NCI-H345 treated with DMSO at 0.1 percent for 48 hours (cell line): Measurements from ENCODE around the gene CYGB.

Source experiments
- DNase-seq: peaks from one replicate; lab custom pipeline; 2025; ENCODE audit not compliant: unreplicated experiment; lab: John Stamatoyannopoulos, UW

CYGB gene

DNA sequence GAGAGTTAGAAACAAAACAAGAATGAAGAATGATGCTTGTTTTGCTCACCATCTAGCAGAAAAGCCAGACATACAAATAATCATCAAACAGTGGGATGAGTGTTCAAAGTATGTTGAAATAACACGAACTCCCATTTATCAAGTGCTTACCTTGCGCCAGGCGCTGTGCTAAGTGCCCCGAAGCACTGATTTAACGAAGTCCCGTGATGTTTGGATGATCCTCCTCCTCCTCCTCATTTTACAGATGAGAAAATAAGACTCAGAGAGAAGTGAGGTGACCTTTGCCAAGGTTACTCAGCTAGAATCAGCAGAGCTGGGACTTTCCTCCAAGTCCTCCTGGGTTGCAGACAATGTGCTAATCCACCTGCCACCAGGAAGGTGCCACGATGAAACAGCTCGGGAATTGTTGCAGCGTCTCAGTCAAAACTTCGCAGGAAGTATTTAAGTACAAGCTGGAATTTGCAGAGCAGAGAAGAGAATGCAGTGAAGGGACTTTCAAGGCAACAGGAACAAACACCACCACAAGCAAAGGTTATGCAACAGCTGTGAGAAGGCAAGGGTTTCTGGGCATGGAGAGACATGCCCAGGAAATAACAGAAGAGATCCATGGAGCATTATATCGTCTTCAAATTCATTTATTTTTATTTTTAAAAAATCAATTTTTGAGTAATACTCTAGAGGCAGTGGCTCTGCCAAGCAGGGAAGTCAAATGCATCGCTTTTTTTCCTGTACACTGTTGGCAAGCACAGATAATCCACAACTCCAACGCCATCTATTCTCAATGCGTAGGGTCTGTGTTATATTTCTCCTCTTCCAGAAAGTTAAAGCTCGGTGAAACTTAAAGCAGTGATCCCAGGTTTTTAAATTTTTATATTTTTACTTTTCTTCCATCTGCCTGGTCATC lies 13.5 kb upstream of the CYGB start:
- no peak for DNase-seq

DNA sequence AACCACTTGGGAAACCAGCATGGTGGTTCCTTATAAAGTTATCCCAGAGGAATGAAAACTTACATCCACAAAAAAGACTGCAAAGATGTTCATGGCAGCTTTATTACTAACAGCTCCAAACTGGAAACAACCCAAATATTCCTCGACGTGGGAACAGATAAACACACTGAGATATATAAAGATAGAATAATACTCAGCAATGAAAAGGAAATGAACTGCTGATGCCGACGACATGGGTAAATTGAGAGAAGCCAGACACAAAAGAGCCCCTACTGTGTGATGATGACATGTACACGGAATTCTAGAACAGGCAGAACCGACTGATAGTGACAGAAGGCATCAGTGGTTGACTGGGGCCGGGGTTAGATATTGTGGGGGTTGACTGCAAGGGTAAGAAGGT lies 12.0 kb upstream of the CYGB start:
- DNase-seq: no peak

DNA sequence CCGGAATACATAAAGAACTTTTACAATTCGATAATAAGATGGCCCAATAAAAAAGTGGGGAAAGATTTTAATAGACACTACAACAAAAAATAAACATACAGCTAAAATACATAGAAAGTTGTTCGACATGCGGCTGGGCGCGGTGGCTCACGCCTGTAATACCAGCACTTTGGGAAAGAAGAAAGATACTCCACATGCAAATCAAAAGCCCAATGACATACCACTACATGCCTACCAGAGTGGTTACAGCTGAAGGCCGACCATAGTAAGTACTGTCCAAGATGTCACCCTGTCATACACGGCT lies 11.7 kb upstream of the CYGB start:
- DNase-seq: no peak

DNA sequence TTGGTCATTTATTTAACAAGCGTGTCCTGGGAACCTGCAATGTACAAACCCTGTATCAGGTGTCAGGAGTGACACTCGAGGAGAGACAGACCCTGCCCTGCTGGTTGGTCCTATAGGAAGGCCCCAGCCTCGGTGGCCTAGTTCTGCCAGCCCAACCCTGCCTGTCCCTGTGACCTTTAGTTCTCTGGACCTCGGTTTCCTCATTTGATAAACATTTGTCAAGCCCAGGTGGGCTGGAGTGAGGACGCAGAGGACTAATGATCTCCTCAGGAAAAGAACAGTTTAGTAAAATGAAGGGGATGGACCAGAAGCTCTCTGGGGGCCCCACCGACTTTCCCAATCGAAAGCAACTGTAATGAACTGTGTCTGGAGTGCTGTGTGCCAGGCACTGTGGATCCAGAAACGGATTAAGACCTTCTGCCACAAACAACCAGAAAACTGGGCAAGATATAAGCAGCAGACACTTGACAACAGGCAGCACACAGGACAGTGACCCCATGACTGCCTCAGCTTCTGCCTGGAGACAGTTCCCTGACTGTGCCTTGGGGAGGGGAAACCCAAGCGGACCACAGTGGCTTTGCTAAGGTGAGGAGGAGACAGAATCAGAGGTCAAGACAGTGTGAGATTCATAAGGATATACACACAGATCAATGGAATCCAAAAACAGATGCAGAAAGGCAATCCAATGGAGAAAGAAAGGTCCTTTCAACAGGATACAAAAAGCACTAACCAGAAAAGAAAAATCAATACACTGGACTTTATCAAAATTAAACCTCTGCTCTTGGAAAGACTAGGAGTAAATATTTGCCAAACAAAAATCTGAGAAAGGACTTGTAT lies 11.1 kb upstream of the CYGB start:
- DNase-seq: no peak

DNA sequence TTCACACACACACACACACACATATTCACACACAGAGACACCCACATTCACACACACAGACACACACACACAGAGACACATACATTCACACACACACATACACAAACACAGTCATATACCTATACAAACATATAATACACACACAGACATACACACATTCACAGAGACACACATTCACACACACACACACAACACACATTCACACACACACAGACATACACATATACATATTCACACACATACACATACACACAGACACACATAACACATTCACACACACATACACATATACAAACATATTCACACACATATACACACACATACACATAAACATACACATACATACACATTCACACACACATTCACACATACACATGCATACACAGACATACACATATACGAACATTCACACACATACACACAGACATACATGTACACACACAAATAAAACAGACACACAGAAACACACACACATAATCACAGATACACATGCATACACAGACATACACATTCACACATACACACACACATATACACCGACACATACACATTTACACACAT lies 10.2 kb upstream of the CYGB start:
- no peak for DNase-seq

DNA sequence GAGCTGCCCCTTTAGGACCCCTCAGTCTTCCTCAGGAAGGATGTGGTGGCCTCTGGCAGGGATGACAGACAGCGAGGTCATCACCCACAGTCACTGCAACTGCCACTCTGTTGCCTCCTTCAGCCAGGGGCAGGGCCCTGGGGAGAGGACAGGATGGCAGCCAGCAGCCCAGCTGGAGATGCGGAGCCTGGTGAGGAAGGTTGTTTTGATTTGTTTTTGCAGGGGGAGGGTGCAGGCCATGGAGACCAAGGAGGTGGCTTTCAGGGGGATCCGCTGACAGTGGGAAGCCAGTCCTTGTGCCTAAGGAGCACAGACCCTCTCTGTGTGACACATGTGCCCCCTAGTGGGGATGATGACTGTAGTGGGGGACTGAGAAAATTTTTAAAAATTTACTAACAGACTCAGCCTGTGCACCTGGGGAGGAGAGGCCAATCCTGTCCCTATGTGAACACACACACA lies 9.7 kb upstream of the CYGB start:
- DNase-seq: no peak

DNA sequence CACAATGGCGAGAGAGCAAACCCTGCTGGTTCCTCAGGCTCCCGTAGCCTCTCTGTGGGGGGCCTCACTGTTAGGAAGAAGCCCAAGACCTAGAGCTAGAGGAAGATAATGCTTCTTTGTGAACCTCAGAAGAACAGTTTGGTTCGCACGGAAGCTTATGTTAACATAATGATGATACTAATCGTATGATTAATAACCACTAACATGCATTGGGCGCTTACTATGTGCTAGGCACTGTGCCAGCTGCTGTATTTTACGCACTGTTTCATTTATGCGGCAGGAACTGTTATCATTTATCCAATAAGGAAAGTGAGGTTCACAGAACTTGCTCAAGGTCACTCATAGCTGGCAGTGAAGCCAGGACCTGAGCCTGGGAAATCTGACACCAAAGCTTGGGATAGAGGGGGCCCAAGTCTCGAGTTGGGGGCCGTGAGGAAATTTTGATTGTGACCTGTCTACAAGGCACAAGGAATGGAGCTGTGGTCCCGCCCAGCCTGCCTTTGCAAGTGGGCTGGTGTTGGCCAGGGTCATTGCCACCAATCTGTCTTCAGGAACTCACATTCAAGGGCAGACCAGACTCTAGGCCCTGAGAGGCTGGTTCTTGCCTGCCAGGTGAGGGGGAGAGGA lies 9.2 kb upstream of the CYGB start:
- DNase-seq: no peak

DNA sequence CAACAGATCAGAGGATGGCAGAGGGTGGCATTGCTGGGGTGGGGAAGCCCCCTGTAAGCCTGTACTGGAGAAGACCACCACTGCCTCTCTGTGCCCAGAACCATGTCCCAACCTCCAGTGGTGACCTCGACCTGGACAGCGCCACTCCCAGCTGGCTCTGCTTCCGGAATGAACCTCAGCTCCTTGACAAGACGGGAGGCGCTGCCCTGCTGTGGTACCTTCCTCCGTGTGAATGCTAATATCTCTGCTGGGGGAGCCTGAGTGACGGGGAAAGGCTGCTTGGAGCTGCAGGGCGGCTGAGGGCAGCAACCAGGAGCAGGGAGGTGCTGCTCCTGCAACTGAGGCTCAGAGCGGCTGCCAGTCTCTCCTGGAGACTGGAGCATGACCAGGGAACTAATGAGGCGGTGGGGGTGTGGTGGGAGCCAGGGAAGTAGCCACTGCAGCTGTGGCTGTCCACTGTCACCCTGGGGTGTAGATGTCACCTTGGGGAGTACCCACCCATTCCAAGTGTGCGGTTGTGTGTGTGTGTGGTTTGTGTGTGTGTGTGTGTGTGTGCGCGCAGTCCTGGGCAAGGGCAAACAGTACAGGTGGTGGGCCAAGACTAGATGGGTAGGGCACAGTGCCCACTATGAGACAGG lies 8.5 kb upstream of the CYGB start:
- no peak for DNase-seq

DNA sequence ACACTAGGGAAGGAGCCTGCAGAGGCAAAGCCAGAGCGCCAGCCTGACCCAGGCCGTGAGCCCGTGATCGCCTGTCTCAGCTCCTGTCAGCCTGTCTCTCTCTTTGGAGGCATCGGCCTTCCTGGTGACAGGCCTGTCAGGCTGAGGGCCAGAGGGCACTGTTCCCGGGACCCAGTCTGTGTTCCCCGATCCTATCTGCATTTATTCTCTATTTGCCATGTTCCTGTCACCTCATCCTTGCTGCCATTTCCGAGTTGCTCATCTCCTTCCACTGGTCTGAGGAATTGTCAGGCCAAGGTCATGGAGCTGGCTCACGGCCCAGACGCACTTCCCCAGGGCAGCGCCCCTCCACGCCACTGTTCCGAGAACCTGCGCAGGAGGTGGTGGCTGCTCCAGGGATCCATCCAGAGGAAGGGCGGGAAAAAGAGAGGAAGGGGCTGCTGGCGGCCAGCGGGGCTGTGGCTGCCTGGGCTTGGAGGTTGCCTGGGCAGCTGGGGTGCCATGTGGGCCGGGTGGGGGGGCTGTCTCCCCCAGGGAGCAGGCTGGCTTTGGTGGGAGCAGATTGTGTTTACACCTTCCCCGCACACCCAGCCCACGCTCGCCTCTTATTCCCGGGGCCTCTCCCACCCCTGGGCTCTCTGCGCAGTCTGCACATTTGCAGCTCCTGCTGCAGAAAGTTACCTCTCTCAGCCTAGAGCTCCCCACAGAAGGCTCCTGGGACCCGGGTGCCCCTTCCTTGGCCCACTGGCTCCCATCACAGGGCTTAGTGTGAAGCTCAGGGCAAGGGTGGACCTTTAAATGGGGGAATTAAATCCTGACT lies 7.2 kb upstream of the CYGB start:
- DNase-seq: no peak

DNA sequence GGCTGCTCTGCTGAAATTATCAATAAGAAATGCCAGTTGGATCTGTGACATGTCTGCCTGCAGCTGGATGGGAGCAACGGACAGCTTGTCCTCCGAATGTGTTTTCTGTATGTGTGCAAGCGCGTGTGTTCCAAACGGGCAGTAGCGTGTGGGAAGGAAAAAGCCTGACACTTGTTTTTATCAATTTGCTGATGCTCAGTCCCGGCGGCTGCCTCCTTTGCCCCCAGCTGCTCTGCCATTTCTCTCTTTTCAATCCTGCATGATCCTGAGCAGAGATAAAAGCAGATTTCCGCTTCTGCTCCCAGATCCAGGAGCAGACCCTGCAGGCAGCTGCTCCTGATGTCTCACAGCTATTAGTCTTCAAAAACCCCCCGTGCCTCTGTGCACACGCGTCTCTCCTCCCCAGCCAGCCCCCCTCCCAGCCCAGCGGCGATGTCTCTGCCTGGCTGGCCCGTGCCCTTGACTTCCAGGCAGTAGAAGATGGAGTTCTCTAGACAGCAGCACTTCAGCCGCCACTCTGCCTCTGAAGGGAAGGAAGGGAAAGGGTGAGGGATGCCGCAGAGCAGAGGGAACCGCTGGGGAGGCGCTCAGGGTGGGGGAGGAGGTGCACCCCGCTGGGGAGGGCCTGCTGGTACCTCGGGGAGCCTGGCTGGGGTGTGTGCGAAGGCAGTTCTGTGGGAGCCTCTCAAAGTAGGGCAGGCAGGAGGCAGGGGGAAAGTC lies 6.5 kb upstream of the CYGB start:
- no peak for DNase-seq

DNA sequence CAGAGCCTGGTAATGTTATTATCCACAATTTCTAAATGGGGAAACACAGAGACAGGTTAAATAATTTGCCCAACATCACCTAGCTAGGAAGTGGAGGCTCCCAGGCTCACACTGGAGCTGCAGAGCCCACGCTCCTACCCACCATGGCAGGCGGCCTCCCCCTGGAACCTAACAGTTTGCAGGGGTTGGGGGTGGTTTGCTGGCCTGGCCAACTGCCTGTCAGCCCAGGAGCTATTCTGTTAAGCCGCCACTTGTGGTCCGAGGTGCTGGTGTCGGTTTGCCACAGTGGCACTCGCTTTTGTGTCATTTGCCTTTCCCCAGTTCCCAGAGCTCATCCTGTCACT lies 5.9 kb upstream of the CYGB start:
- no peak for DNase-seq

DNA sequence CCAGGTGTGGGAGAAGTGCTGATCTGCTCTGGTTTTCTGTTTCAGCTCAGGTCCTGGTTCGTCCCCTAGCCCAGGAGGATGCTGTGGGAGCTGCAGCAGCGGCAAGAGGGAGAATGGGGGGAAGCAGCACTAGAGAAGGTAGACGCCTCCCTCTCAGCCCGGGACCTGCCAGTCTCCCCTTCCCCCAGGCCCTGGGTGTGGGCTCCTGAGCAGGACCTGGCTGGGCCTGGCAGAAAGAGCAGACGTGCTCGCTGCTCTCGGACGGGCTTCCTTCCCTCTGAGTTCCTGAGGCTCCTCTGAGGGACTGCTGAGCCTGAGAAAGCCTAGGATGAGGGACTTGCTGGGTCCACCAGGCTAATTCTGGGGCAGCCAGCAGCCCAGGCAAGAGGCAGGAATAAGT lies 5.5 kb upstream of the CYGB start:
- no peak for DNase-seq

DNA sequence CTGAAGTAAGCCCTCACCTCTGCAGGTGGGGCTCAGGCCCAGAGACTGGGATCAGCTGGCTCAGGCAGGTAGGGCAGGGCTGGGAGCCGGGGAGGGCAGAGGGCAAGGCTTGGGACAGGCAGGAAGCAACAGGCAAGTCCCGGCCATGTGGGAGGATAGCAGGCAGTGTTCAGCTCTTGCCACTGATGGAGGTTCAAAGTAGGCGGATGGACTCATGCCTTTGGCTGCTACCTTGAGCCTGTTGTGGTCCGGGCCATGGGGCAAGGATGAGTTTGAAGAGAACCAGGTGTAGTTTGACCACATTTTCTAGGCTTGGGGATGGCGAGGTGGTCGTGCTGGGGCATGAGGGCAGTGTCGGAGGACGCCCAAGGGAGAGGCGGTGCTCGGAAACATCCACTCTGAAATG lies 5.1 kb upstream of the CYGB start:
- no peak for DNase-seq

DNA sequence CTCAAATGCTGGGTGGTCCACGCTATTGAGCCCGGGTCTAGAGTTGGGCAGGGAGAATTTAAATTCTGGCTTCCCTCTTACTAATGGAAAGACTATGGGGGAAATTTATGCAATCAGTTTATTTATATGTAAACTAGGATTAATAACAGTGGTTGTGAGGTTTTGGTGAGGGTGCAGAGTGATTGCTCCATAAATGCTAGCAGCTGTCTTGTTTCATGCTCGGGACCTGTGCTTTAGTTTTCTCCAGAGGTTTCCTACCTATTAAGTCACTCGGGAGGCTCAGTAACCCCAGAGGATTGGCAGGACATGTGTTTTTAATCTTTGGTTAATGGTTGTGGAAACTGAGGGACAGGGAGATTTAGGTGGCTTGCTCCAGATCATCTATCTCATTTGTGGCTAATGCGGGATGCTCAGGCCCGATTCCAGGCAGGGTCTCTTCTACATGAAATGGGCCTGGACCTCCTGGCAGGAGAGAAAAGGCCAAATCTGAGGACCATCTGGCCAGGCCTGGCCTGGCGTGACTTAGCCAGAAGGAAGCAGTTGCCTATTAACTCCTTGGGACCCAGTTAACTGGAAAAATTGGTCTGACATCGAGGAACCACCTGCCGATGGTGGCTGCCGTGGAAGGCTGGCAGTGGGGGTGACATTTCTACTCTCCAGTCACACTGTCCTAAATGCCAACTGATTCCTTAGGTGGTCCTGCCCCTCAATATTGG lies 4.4 kb upstream of the CYGB start:
- DNase-seq: no peak

DNA sequence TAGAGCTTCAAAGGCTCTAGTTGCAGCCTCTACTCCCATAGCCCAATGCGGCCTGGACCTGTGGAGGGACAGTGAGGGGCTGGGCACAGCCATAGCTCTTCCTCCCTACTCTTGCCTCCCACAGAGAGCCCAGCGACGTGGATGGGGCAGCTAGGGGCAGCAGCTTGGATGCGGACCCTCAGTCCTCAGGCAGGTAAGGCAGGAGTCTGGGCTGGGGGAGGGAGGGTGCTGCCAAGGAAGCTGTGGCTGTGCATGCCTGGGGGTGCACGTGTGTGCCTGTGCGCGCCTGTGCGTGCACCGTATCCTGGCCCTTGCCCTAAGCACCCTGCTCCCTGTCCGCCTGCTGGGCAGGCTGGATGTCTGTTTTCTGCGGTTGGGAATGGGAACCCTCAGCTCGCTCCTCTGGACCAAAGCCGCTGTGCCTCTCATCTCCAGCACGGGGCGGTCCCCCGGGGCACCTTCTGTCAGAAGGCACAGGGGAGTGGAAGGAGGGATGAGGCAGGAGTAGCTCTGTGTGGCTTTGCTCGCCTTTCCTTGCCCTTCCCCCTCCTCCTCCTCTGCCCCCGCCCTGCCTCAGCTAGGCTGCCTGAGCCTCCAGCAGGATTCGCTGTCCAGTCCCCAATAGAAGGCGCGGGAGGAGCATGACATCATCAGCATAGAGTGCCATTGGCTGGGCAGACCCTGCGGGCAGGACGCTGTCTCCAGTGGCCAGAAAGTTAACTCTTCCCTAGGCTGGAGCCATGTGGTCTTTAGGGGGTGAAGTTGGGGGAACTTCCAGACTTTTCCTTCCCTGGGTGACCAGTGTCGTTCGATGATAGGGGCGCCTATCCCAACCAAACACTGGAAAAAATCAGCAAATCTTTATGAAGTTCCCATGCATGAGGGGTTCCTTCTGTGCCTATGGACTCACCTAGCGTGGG lies 3.1 kb upstream of the CYGB start:
- peak; percentile 89 for DNase-seq

DNA sequence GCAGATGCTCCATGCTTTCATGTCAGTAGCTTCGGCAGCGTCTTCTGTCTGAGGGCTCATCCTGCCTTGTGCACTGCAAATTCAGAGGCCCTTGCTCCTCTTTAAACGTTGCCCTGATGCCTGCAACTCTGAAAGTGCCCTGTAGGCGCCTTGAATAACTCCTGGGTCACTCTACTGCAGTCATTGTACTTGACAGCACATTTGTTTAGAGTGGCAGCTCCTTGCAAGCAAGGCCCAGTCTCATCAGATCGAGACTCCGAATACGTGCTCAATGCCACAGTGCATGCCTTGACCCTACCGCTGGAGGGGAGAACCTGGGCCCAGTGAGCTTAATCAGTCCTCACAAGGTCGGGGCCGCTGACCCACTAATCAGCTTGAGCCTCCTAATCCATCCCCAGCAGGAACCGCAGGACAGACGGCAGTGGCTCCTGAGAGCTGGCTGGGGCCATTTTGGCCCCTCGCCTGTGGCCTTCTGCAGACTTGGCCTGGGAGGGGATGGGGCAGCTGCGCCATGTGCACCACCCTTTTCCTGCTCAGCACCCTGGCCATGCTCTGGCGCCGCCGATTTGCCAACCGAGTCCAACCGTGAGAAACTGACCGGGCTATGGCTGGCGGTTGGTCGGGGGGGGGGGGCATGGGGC lies 2.2 kb upstream of the CYGB start, which contains the start of gene PRCD:
TSS of gene PRCD (plus strand) at position 414 of the 641 bp plus-strand sequence. CDS start at position 512, 98 bp downstream.
- no peak for DNase-seq

DNA sequence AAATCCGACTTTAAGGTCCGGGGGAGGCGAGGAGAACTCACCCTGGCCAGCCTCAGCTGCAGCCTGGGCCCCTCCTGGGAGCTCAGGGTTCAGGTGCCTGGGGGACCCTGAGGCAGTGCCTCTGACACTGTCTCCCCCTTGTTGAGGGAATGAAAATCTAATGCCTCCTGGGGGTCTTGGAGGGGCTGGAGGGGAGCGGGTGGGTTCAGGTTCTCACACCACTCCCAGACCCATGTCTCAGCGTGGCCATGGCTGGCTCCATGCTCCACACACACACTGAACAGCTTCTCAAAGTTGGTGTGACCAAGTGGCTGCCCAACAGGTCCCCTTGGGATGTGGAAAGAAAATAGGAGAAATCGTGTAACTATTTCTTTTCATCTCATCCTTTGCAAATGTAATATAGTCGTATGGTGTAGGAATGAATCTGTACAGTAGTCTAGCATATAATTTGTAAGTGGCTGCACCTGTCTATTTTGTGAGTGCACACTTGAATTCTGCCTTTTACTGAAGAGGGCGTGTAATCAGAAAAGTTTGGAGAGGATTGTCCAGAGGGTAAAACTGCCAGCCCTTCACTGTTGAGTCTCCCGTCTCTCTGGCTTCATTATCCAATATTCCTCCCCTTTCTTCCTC lies 1.5 kb upstream of the CYGB start:
- no peak for DNase-seq
